ENCODE measurements around the gene ZFAND3.

- TF ChIP-seq, protein P1, sequence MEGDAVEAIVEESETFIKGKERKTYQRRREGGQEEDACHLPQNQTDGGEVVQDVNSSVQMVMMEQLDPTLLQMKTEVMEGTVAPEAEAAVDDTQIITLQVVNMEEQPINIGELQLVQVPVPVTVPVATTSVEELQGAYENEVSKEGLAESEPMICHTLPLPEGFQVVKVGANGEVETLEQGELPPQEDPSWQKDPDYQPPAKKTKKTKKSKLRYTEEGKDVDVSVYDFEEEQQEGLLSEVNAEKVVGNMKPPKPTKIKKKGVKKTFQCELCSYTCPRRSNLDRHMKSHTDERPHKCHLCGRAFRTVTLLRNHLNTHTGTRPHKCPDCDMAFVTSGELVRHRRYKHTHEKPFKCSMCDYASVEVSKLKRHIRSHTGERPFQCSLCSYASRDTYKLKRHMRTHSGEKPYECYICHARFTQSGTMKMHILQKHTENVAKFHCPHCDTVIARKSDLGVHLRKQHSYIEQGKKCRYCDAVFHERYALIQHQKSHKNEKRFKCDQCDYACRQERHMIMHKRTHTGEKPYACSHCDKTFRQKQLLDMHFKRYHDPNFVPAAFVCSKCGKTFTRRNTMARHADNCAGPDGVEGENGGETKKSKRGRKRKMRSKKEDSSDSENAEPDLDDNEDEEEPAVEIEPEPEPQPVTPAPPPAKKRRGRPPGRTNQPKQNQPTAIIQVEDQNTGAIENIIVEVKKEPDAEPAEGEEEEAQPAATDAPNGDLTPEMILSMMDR (conservative IDR thresholded peaks at IDR 0.05; ENCODE audit: low read depth in 2 of 2), result no peak
- no peak for TF ChIP-seq POLR2AphosphoS5 (IDR thresholded peaks at IDR 0.05; ENCODE audit: low read depth)
- TF ChIP-seq EZH2phosphoT487 (IDR thresholded peaks at IDR 0.05; ENCODE audit: unreplicated experiment), result no peak
- no peak for TF ChIP-seq EZH2 (IDR thresholded peaks at IDR 0.05; ENCODE audit: low read depth, unreplicated experiment)
- TF ChIP-seq REST (IDR thresholded peaks at IDR 0.05; ENCODE audit: unreplicated experiment), result no peak
- TF ChIP-seq ZNF331 (CRISPR knock-in tag; IDR thresholded peaks at IDR 0.05; ENCODE audit: low read depth), result no peak
- TF ChIP-seq ZNF114 (CRISPR knock-in tag; IDR thresholded peaks at IDR 0.05), result no peak
- no peak for TF ChIP-seq CREB1 (CRISPR knock-in tag; IDR thresholded peaks at IDR 0.05; ENCODE audit: low read depth)
Observed at GRCh38 chr6:37936906-37937305, 117.4 kb downstream of the ZFAND3 start.

All from GM23338 (cell line).